Measurements from ENCODE around the gene PROP1. TPM values are rescaled to one million over a fixed set of nuclear protein-coding genes. Genes with fewer than 3 reads are reported as not detected.
A peak's percentile ranks its signal among the peaks of the same experiment; 100 is the strongest.
"Not testable (repeated sequence)": the region's sequence is repeated elsewhere in the genome, so short reads cannot be mapped to it uniquely, and the experiment has no call there.

Gene PROP1
- total and polyA plus RNA-seq, 4 donors: not detected

DNA sequence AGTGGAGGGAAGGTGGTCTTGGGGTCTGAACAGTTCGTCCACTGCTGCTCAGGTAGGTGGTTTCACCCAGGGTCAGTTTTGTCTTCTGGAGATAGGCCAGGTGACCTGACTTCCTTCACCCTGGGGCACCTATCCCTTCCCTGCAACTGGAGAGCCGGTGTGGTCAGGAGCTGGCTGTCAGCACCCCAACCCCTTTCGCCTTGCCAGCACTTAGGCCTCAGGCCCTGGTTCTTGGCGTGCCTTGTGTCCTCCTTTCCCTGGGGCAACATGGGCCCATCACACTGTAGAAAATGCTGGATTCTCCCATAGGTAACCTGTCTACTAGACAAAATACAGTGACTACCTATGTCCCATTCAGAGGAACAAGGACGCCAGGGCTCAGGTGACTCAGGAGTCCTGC lies 13.1 kb downstream of the PROP1 start:
- no peak overlapping the region for H3K4me3 ChIP-seq (ENCODE audit: low read depth, low read length)
- H3K4me1 ChIP-seq (ENCODE audit: control insufficient read depth, insufficient read depth, low read length): peaks cover 19% of the 10 kb centered on the region
- H3K27me3 ChIP-seq (ENCODE audit: control insufficient read depth, insufficient read depth, low read length): peaks cover 58% of the 10 kb centered on the region
- no peak for DNase-seq (ENCODE audit: low read depth in 4 of 6, low spot score in 6 of 6)
- H3K36me3 ChIP-seq (ENCODE audit: control insufficient read depth, insufficient read depth, low read length): no peaks in the 10 kb centered on the region
- H3K9me3 ChIP-seq (ENCODE audit: control insufficient read depth, insufficient read depth, low read length): no peaks in the 10 kb centered on the region
- 80% methylated on average over 4 of the region's 5 CpGs for WGBS (ENCODE audit: insufficient coverage)
- no peak overlapping the region for H3K27ac ChIP-seq (ENCODE audit: low read depth, low read length)

- Histone ChIP-seq H3K4me3 (ENCODE audit: low read depth, low read length) (no peak overlapping the region), H3K36me3 (ENCODE audit: control insufficient read depth, insufficient read depth, low read length) (no peaks in the 10 kb centered on the region), H3K9me3 (ENCODE audit: control insufficient read depth, insufficient read depth, low read length) (no peaks in the 10 kb centered on the region), H3K27me3 (ENCODE audit: control insufficient read depth, insufficient read depth, low read length) (peaks cover 53% of the 10 kb centered on the region), H3K4me1 (ENCODE audit: control insufficient read depth, insufficient read depth, low read length) (peaks cover 23% of the 10 kb centered on the region), H3K27ac (ENCODE audit: low read depth, low read length) (no peak overlapping the region)
- 18% methylated on average over 13 of the region's 17 CpGs for WGBS (ENCODE audit: insufficient coverage)
- DNase-seq (ENCODE audit: low read depth in 4 of 6, low spot score in 6 of 6): no peak
These were observed 13.8 kb downstream of the PROP1 start for GRCh38 chr5:177982072-177982727.

DNA sequence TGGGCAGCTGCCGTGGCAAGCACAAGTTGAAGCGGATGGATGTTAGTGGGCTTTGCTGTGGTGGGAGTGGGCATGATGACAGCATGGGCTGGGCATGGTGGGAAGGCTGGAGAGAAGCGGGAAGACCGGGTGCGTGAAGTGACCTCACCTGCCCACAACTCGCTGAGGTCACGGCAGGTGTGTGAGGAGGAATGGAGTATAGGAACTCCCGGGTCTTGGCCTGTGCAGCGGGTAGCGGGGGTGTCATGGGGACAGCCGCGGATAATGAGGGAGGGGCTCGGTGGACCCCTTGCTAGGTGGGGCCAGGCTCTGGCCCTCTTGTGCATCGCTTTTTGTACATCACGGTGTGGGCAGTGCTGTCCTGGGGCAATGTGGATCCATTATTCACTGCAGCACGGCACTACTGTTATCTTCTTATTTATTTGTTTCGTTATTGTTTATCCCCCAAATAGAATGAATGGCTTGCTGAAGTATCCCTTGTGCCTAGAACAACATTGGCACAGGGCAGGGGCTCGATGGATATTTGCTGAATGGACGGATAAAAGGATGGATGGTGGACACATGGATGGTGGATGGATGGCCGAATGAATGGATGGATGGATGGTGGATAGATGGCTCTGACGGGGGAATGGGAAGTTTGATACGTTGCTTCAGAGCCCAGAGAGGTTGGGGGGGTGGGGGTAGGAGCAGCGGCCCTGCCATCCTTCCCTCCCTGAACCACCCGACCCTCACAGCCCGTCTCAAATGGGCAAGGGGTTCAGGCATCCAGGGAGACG lies 14.6 kb downstream of the PROP1 start:
- DNase-seq (ENCODE audit: low read depth in 4 of 6, low spot score in 6 of 6): no peak
- WGBS (ENCODE audit: insufficient coverage): 83% methylated on average over 20 of the region's 26 CpGs
- Histone ChIP-seq H3K36me3 (ENCODE audit: control insufficient read depth, insufficient read depth, low read length) (no peaks in the 10 kb centered on the region), H3K4me3 (ENCODE audit: low read depth, low read length) (no peak overlapping the region), H3K4me1 (ENCODE audit: control insufficient read depth, insufficient read depth, low read length) (peaks cover 23% of the 10 kb centered on the region), H3K27me3 (ENCODE audit: control insufficient read depth, insufficient read depth, low read length) (peaks cover 50% of the 10 kb centered on the region), H3K9me3 (ENCODE audit: control insufficient read depth, insufficient read depth, low read length) (no peaks in the 10 kb centered on the region), H3K27ac (ENCODE audit: low read depth, low read length) (no peak overlapping the region)

- peaks cover 43% of the 10 kb centered on the region for H3K27me3 ChIP-seq (ENCODE audit: control insufficient read depth, insufficient read depth, low read length)
- no peaks in the 10 kb centered on the region for H3K9me3 ChIP-seq (ENCODE audit: control insufficient read depth, insufficient read depth, low read length)
- WGBS (ENCODE audit: insufficient coverage): 37% methylated on average over 9 of the region's 10 CpGs
- peak in 5 of 6 donors; percentile 13 to 95 (median 31) for DNase-seq (ENCODE audit: low read depth in 4 of 6, low spot score in 6 of 6)
- H3K4me3 ChIP-seq (ENCODE audit: low read depth, low read length): no peak overlapping the region
- H3K36me3 ChIP-seq (ENCODE audit: control insufficient read depth, insufficient read depth, low read length): no peaks in the 10 kb centered on the region
- H3K27ac ChIP-seq (ENCODE audit: low read depth, low read length): no peak overlapping the region
- peaks cover 23% of the 10 kb centered on the region for H3K4me1 ChIP-seq (ENCODE audit: control insufficient read depth, insufficient read depth, low read length)
These were observed 15.3 kb downstream of the PROP1 start for GRCh38 chr5:177980743-177981151.

- H3K4me3 ChIP-seq (ENCODE audit: low read depth, low read length); H3K9me3 ChIP-seq (ENCODE audit: control insufficient read depth, insufficient read depth, low read length); H3K36me3 ChIP-seq (ENCODE audit: control insufficient read depth, insufficient read depth, low read length); H3K27ac ChIP-seq (ENCODE audit: low read depth, low read length); DNase-seq (ENCODE audit: low read depth in 4 of 6, low spot score in 6 of 6): not testable (repeated sequence)
- peaks cover 12% of the 10 kb centered on the region for H3K27me3 ChIP-seq (ENCODE audit: control insufficient read depth, insufficient read depth, low read length)
- WGBS (ENCODE audit: insufficient coverage): no CpG with 5 or more reads among the region's 8 CpGs
- peaks cover 13% of the 10 kb centered on the region for H3K4me1 ChIP-seq (ENCODE audit: control insufficient read depth, insufficient read depth, low read length)
These were observed 18.4 kb downstream of the PROP1 start for GRCh38 chr5:177977600-177977999.

GRCh38 chr5:177973066-177973635 lies 22.9 kb downstream of the PROP1 start:
- Histone ChIP-seq H3K36me3 (ENCODE audit: control insufficient read depth, insufficient read depth, low read length) (no peaks in the 10 kb centered on the region), H3K4me1 (ENCODE audit: control insufficient read depth, insufficient read depth, low read length) (peaks cover 5% of the 10 kb centered on the region), H3K4me3 (ENCODE audit: low read depth, low read length) (no peak overlapping the region), H3K27ac (ENCODE audit: low read depth, low read length) (no peak overlapping the region), H3K9me3 (ENCODE audit: control insufficient read depth, insufficient read depth, low read length) (no peaks in the 10 kb centered on the region), H3K27me3 (ENCODE audit: control insufficient read depth, insufficient read depth, low read length) (no peaks in the 10 kb centered on the region)
- no peak for DNase-seq (ENCODE audit: low read depth in 4 of 6, low spot score in 6 of 6)
- 91% methylated on average over 3 of the region's 5 CpGs for WGBS (ENCODE audit: insufficient coverage)

GRCh38 chr5:177972613-177973012 lies 23.4 kb downstream of the PROP1 start:
- no CpG with 5 or more reads among the region's 4 CpGs for WGBS (ENCODE audit: insufficient coverage)
- no peak for DNase-seq (ENCODE audit: low read depth in 4 of 6, low spot score in 6 of 6)
- no peak overlapping the region for H3K4me3 ChIP-seq (ENCODE audit: low read depth, low read length)

GRCh38 chr5:177972014-177972413 lies 24.0 kb downstream of the PROP1 start:
- not testable (repeated sequence) for H3K36me3 ChIP-seq (ENCODE audit: control insufficient read depth, insufficient read depth, low read length); H3K27me3 ChIP-seq (ENCODE audit: control insufficient read depth, insufficient read depth, low read length); DNase-seq (ENCODE audit: low read depth in 4 of 6, low spot score in 6 of 6); H3K9me3 ChIP-seq (ENCODE audit: control insufficient read depth, insufficient read depth, low read length); H3K4me3 ChIP-seq (ENCODE audit: low read depth, low read length); H3K27ac ChIP-seq (ENCODE audit: low read depth, low read length); H3K4me1 ChIP-seq (ENCODE audit: control insufficient read depth, insufficient read depth, low read length)
- 89% methylated on average over 8 of the region's 10 CpGs for WGBS (ENCODE audit: insufficient coverage)

More at GRCh38 chr5:177972613-177973012, 23.4 kb downstream of the PROP1 start:
- Histone ChIP-seq H3K36me3 (ENCODE audit: control insufficient read depth, insufficient read depth, low read length) (no peaks in the 10 kb centered on the region), H3K27ac (ENCODE audit: low read depth, low read length) (no peak overlapping the region), H3K27me3 (ENCODE audit: control insufficient read depth, insufficient read depth, low read length) (no peaks in the 10 kb centered on the region), H3K9me3 (ENCODE audit: control insufficient read depth, insufficient read depth, low read length) (no peaks in the 10 kb centered on the region), H3K4me1 (ENCODE audit: control insufficient read depth, insufficient read depth, low read length) (peaks cover under 1% of the 10 kb centered on the region)

- no peak overlapping the region for H3K27ac ChIP-seq (ENCODE audit: low read depth, low read length)
- 78% methylated on average over 7 of the region's 8 CpGs for WGBS (ENCODE audit: insufficient coverage)
- no peaks in the 10 kb centered on the region for H3K4me1 ChIP-seq (ENCODE audit: control insufficient read depth, insufficient read depth, low read length)
- no peak for DNase-seq (ENCODE audit: low read depth in 4 of 6, low spot score in 6 of 6)
- H3K27me3 ChIP-seq (ENCODE audit: control insufficient read depth, insufficient read depth, low read length): no peaks in the 10 kb centered on the region
- no peaks in the 10 kb centered on the region for H3K36me3 ChIP-seq (ENCODE audit: control insufficient read depth, insufficient read depth, low read length)
- no peaks in the 10 kb centered on the region for H3K9me3 ChIP-seq (ENCODE audit: control insufficient read depth, insufficient read depth, low read length)
- H3K4me3 ChIP-seq (ENCODE audit: low read depth, low read length): no peak overlapping the region
These were observed 27.3 kb downstream of the PROP1 start for GRCh38 chr5:177968661-177969211.
